Mononuclear cell (primary cell): ENCODE results near the gene LHX1. TPM values are rescaled to one million over a fixed set of nuclear protein-coding genes. Genes with fewer than 3 reads are reported as not detected.

Source experiments
- H3K27me3 ChIP-seq: 2 replicates; pipeline ENCODE4 v1.6.0; 2011; ENCODE audit warnings: low read length, control low read depth; ENCODE audit not compliant: insufficient read depth
- H3K4me1 ChIP-seq: 2 replicates; pipeline ENCODE4 v1.5.1; 2011; ENCODE audit warnings: mild to moderate bottlenecking, low read length, control low read depth; ENCODE audit not compliant: insufficient read depth
- H3K4me3 ChIP-seq: 2 replicates; pipeline ENCODE4 v1.5.1; 2011; ENCODE audit warnings: mild to moderate bottlenecking, low read length, moderate library complexity
- H3K9me3 ChIP-seq: 2 replicates; pipeline ENCODE4 v1.5.1; 2011; ENCODE audit warnings: low read depth, mild to moderate bottlenecking, control low read depth, low read length
- total RNA-seq: library from RNA; depleted of rRNA; stranded (reverse); fragments of >200 nt; gene quantifications from one replicate; pipeline ENCODE4 v1.2.3, GENCODE V29; 2012

LHX1 gene
- total RNA-seq, 1 donor = not detected

GRCh38 chr17:36931697-36932382 is 5.4 kb upstream of the LHX1 start:
- Histone ChIP-seq H3K4me3 (no peak overlapping the region), H3K27me3 (peaks cover 94% of the 10 kb centered on the region), H3K9me3 (no peaks in the 10 kb centered on the region), H3K4me1 (peaks cover 65% of the 10 kb centered on the region)

- Histone ChIP-seq H3K4me3 (no peak overlapping the region), H3K9me3 (no peaks in the 10 kb centered on the region), H3K4me1 (peaks cover 70% of the 10 kb centered on the region), H3K27me3 (peaks cover 96% of the 10 kb centered on the region)
Measured at GRCh38 chr17:36932383-36932693, 4.9 kb upstream of the LHX1 start.

GRCh38 chr17:36932694-36933511 is 4.4 kb upstream of the LHX1 start:
- no peak overlapping the region for H3K4me3 ChIP-seq

GRCh38 chr17:36933512-36934143 is 3.6 kb upstream of the LHX1 start:
- Histone ChIP-seq H3K4me3 (no peak overlapping the region), H3K27me3 (peaks cover 98% of the 10 kb centered on the region), H3K4me1 (peaks cover 72% of the 10 kb centered on the region), H3K9me3 (no peaks in the 10 kb centered on the region)

More at GRCh38 chr17:36932694-36933511, 4.4 kb upstream of the LHX1 start:
- Histone ChIP-seq H3K9me3 (no peaks in the 10 kb centered on the region), H3K4me1 (peaks cover 72% of the 10 kb centered on the region), H3K27me3 (peaks cover 98% of the 10 kb centered on the region)

GRCh38 chr17:36934144-36934691 is 3.1 kb upstream of the LHX1 start:
- H3K4me1 ChIP-seq = peaks cover 73% of the 10 kb centered on the region
- no peaks in the 10 kb centered on the region for H3K9me3 ChIP-seq
- H3K4me3 ChIP-seq = no peak overlapping the region
- peaks cover 98% of the 10 kb centered on the region for H3K27me3 ChIP-seq

GRCh38 chr17:36934692-36935630 is 2.3 kb upstream of the LHX1 start:
- no peaks in the 10 kb centered on the region for H3K9me3 ChIP-seq
- peaks cover 98% of the 10 kb centered on the region for H3K27me3 ChIP-seq
- H3K4me1 ChIP-seq = peaks cover 73% of the 10 kb centered on the region
- no peak overlapping the region for H3K4me3 ChIP-seq

GRCh38 chr17:36935671-36936454 is 1.4 kb upstream of the LHX1 start:
- Histone ChIP-seq H3K4me3 (no peak overlapping the region), H3K9me3 (no peaks in the 10 kb centered on the region), H3K4me1 (peaks cover 73% of the 10 kb centered on the region), H3K27me3 (peaks cover 97% of the 10 kb centered on the region)

GRCh38 chr17:36936455-36937000 is 747 bp upstream of the LHX1 start:
- Histone ChIP-seq H3K27me3 (peaks cover 97% of the 10 kb centered on the region), H3K9me3 (no peaks in the 10 kb centered on the region), H3K4me1 (peaks cover 73% of the 10 kb centered on the region), H3K4me3 (no peak overlapping the region)

- Histone ChIP-seq H3K9me3 (no peaks in the 10 kb centered on the region), H3K27me3 (peaks cover 99% of the 10 kb centered on the region), H3K4me3 (no peak overlapping the region)
Measured at GRCh38 chr17:36937959-36938565, 787 bp downstream of the LHX1 start.

GRCh38 chr17:36938566-36939051 is 1.3 kb downstream of the LHX1 start:
- Histone ChIP-seq H3K4me1 (peaks cover 72% of the 10 kb centered on the region), H3K4me3 (no peak overlapping the region), H3K9me3 (no peaks in the 10 kb centered on the region), H3K27me3 (peaks cover 99% of the 10 kb centered on the region)

More at GRCh38 chr17:36937959-36938565, 787 bp downstream of the LHX1 start:
- peaks cover 73% of the 10 kb centered on the region for H3K4me1 ChIP-seq

- H3K4me1 ChIP-seq = peaks cover 66% of the 10 kb centered on the region
- no peak overlapping the region for H3K4me3 ChIP-seq
- peaks cover 99% of the 10 kb centered on the region for H3K27me3 ChIP-seq
- no peaks in the 10 kb centered on the region for H3K9me3 ChIP-seq
Measured at GRCh38 chr17:36939052-36939801, 2.0 kb downstream of the LHX1 start.

- no peak overlapping the region for H3K4me3 ChIP-seq
- no peaks in the 10 kb centered on the region for H3K9me3 ChIP-seq
- peaks cover 99% of the 10 kb centered on the region for H3K27me3 ChIP-seq
- peaks cover 60% of the 10 kb centered on the region for H3K4me1 ChIP-seq
Measured at GRCh38 chr17:36939802-36940312, 2.6 kb downstream of the LHX1 start.
